Measurements from ENCODE around the gene FGF14.

DNA sequence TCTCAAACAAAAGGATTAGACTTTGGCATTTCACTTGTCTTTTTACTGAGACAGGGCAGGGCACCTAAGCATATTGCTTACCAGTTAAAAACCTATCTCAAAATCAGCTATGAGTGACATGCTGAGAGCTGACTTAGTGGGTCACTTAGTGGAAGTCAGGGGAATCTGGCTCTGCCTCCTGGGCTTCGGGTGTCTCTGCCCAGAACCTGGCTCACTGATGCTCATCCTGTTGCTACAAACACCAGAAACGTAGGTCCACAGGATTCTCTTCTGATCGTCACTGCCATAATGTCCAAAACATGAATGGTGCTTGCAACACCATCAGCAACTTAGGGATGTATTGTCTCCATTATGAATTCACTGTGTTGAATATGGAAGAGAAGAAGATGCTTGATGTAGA lies 673.2 kb downstream of the FGF14 start:
- no peak for TF ChIP-seq SETDB1 (IDR thresholded peaks at IDR 0.05; ENCODE audit: insufficient read length, low read length)
- TF ChIP-seq, protein P1, sequence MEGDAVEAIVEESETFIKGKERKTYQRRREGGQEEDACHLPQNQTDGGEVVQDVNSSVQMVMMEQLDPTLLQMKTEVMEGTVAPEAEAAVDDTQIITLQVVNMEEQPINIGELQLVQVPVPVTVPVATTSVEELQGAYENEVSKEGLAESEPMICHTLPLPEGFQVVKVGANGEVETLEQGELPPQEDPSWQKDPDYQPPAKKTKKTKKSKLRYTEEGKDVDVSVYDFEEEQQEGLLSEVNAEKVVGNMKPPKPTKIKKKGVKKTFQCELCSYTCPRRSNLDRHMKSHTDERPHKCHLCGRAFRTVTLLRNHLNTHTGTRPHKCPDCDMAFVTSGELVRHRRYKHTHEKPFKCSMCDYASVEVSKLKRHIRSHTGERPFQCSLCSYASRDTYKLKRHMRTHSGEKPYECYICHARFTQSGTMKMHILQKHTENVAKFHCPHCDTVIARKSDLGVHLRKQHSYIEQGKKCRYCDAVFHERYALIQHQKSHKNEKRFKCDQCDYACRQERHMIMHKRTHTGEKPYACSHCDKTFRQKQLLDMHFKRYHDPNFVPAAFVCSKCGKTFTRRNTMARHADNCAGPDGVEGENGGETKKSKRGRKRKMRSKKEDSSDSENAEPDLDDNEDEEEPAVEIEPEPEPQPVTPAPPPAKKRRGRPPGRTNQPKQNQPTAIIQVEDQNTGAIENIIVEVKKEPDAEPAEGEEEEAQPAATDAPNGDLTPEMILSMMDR (tag by site-specific recombination; IDR thresholded peaks at IDR 0.05): no peak
- TF ChIP-seq, protein P2, sequence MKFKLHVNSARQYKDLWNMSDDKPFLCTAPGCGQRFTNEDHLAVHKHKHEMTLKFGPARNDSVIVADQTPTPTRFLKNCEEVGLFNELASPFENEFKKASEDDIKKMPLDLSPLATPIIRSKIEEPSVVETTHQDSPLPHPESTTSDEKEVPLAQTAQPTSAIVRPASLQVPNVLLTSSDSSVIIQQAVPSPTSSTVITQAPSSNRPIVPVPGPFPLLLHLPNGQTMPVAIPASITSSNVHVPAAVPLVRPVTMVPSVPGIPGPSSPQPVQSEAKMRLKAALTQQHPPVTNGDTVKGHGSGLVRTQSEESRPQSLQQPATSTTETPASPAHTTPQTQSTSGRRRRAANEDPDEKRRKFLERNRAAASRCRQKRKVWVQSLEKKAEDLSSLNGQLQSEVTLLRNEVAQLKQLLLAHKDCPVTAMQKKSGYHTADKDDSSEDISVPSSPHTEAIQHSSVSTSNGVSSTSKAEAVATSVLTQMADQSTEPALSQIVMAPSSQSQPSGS (tag by site-specific recombination; IDR thresholded peaks at IDR 0.05; ENCODE audit: low read depth): no peak
- TF ChIP-seq FEZF1 (tag by site-specific recombination; IDR thresholded peaks at IDR 0.05): no peak
- TF ChIP-seq KLF16 (tag by site-specific recombination; IDR thresholded peaks at IDR 0.05): no peak
- TF ChIP-seq ZNF292 (tag by site-specific recombination; IDR thresholded peaks at IDR 0.05; ENCODE audit: borderline replicate concordance, low read depth): no peak
- TF ChIP-seq MYNN (tag by site-specific recombination; IDR thresholded peaks at IDR 0.05; ENCODE audit: borderline replicate concordance): no peak
- no peak for TF ChIP-seq MEIS1 (CRISPR knock-in tag; IDR thresholded peaks at IDR 0.05; ENCODE audit: borderline replicate concordance)
- TF ChIP-seq, protein P3, sequence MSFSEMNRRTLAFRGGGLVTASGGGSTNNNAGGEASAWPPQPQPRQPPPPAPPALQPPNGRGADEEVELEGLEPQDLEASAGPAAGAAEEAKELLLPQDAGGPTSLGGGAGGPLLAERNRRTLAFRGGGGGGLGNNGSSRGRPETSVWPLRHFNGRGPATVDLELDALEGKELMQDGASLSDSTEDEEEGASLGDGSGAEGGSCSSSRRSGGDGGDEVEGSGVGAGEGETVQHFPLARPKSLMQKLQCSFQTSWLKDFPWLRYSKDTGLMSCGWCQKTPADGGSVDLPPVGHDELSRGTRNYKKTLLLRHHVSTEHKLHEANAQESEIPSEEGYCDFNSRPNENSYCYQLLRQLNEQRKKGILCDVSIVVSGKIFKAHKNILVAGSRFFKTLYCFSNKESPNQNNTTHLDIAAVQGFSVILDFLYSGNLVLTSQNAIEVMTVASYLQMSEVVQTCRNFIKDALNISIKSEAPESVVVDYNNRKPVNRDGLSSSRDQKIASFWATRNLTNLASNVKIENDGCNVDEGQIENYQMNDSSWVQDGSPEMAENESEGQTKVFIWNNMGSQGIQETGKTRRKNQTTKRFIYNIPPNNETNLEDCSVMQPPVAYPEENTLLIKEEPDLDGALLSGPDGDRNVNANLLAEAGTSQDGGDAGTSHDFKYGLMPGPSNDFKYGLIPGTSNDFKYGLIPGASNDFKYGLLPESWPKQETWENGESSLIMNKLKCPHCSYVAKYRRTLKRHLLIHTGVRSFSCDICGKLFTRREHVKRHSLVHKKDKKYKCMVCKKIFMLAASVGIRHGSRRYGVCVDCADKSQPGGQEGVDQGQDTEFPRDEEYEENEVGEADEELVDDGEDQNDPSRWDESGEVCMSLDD (tag by site-specific recombination; IDR thresholded peaks at IDR 0.05): no peak
